ENCODE measurements around the gene CDH20.

The CDH20 gene

DNA sequence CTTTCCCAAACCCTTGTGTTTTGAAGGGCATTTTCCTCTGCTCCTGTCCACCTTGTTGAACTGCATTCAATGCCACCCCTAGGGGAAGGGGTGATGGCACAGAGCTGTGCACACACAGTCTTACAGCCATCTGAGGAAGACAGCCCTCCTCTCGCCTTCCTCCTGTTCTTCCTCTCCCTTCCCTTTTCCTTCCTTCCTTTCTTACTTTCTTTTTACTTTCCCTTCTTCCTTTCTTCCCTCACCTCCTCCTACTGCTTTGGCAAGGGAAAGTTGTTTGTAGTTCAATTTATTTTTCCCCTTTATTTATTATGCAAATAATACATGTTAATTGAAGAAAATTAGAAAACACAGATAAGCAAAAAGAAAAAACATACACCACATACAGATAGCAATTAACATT, 99.4 kb downstream of the CDH20 start:
- DNase-seq, result no peak

DNA sequence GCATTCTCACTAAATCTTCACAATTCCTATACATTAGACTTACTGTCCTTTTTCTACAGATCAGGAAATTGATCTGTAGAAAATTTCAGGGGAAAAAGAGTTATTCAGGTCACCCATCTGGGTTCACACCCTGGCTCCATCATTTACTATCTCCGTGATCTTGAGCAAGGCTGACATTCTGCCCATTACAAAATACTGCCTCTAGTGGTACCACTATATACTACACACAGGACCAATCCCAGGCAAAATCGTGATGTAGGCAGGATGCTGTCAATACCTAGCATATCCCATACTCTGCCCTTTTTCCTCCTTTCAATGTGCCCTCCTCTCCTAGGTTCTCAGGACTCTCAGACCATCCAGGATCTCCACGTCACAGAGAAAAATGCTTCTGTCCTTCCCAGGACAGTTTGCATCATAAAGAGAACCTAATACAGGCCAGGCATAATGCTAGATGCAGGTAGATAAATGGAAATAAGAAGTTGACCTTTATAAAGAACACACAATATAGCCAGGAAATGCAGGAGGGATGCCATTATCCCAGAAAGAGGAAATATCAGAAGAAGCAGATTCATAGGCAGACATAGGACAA, 101.9 kb downstream of the CDH20 start:
- DNase-seq, result no peak

DNA sequence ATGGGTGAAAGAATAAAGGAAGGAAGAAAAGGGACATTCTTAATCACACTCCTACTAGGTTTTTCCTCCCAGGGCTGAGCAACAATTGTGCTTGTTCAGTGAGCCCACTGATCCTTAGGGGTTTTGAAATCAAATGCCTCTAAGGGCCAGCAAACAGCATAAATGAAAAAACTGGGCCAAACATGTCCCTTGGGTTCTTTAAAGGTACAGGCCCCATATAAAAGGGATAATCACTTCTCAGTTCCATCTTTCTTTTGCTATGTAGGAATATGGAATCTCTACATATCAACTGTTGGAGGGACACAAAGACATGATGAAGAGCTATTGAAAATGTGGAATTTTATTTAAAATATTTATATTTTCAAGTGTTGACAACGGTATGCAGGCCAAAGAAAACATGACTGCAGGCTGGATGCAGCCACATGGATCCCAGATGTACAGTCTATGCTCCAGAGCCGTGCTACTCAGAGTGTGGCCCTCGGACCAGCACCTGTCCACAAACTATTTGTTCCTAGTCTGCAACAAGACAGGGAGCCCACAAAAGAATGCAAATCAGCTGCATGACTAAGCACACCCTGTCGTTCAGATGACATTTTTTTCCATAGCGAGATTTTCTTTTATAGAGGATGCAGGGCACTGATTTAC, 110.0 kb downstream of the CDH20 start:
- DNase-seq, result no peak

DNA sequence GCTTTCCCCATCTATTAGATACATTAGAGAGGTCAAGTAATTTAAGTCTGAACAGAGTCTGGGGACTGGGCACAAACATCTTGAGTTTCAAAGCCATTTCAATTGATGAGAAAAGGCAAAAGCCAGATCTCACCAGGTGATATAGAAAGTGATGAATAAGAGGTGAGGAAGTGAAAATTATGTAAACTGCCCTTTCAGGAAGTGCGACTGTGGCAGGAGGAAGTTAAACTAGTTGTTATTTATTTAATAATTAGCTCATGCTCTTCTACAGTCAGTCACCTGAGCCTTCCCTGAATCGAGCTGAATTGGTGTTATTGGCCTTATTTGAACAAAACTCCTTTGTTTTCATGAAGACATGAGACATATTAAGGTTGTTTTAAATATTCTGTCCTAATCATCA, 115.1 kb downstream of the CDH20 start:
- no peak for DNase-seq

DNA sequence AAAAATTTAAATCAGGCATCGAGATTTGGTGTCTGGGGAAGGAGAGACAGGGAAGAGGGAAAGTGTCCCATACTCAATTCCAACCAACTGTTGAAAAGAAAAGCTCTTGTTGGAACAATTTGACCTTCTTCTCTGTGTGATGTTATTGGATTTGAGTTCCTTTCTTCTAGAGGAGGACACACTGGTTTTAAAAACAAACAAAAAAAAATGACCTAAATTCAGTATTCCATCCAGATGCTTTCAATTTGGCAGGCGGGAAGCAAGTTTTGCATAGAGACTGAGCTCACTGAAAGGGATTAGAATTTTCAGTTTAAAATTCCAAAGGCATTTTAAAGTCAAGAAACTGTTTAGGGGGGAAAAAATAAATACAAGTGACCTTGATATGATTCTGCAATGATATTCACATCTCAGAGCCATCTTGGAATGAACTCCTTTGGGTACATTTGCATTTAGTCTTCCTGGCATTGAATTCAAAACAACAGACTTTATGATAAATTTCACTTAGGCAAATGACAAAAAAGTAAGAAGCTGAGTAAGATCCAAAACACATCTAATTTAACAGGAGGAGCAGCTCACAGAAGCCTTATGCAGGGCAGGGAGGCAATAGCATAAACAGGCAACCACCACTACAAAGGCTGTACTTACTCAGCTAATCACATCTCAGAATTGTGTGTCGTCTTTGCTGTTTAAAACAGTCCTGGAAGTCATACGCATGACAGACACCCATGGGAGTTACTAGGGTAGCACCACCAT, 126.8 kb downstream of the CDH20 start:
- no peak for DNase-seq

DNA sequence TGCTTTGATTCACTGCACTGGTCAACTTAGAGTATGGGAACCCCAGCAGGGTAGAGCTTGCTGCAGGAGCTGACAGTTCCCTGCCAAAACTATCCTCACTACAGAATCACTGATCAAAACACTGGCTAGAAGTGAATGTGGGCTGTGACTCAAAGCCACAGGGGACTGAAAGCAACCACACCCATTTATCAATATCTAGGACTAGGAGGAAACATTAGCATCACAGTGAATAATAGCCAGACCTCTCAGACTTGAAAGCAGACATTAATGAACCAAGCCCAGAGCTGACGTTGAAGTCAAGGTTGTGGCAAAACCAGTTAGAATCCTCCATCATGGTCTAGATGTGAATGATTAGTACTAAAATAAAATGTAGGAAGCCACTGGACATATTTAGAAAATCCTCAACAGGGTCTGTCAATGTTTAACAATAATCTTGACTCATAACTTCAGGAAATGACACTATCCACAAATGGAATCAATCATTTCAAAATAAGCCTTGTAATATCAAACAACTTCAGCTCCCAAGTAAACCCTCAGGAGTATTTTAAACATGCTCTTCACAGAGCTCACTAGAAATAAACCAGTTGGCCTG, 131.4 kb downstream of the CDH20 start:
- DNase-seq, result no peak

DNA sequence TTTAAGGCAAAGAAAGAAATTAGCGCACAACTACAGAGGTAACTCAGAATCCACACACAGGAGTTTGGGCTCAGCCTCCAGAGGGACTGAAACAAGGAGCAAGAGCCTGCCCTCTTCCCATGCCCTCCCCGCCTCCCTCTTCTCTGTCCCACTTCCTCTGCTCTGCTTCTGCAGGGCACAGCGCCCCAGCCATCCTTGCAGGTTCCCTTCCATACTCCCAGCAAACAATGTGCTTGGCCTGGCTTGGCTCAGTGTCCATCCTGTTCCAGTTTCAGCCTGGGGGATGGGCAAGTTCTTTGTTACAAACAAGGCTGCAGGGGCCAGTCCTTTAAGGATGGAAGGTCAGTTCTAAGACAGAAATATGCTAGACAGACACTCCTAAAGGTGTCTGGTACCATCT, 133.5 kb downstream of the CDH20 start:
- no peak for DNase-seq

DNA sequence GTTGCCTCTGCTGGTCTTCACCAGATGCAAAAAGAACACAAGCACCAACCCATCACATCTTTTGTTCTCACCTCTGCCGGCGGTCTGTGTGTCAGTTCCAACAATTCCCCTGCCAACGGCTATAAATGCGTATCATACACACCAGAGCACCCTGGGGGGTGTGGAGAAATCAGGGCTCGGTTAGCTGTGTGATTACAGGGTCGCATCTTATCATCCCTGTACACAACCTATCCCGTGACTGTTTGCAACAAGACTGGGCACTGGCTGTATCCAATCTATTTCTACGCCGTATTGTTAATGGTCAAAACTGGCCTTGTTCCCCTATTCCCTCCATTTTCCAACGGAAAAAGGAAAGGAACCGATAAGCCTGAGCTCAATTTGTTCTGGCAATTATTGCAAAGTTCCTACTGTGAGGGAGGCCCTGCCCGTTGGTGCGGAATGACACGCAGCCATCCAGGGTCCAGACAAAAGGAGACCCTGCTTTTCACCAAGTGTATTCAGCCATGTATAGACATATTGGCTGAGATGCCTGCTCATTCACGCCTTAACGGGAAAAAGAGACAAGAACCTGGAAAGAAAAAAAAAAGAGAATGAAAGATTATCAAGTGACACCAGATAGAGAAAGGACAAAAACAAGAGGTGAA, 136.9 kb downstream of the CDH20 start:
- DNase-seq, result no peak

DNA sequence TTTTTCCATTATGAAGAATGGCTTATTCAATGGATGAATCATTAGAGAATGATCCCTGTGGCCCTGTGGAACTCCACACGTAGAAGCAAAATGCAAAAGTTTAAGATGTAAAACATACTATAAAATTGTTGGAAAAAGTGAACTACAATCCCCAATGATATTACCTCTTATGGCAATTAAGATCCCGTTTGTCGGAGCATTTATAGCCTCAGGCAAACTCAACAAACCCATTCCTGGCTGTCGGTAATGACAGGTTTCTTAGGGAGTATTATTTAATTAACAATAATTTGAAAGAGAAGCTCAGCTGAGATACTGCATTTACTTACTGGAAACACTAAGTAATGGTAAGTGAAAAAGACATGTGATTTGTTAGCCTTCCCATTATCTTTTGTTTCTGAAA, 138.3 kb downstream of the CDH20 start:
- DNase-seq, result no peak

DNA sequence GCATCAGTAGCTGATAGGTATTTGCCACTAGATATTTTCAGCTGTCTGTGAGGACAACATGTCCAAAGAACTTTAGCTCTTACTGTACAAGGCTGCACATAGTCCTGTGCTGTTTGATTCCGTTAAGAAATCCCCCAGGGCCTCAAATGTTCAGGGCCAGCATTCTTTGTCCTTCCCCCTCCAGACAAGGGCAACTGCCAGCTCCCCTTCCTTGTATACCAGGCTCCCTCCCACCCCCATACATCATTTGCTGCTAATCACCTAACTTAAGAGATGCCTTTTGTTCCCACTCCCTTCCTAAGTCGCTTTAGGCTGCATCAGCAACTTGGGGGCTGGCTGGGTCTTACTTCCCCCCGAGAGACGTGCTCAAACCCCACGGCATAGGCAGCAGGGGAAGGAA, 138.7 kb downstream of the CDH20 start:
- no peak for DNase-seq

DNA sequence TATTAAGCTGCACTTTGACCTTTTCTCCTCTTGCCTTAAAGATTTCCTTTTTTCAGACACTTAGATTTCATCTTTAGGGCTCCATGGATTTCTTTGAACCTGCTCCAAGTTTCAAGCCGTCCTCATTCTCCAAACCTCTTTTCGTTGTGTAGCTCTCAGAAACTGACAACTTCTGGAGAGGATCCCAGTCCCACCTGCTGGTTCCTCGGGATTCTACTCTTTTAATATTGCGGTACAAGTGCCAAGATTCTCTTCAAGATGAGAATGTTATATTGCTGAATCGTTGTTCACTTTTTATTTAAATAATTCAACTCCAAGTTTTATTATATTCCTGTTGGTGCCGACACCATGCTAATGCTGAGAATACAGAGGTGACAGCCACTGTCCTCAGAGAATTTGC, 141.1 kb downstream of the CDH20 start:
- DNase-seq, result no peak

DNA sequence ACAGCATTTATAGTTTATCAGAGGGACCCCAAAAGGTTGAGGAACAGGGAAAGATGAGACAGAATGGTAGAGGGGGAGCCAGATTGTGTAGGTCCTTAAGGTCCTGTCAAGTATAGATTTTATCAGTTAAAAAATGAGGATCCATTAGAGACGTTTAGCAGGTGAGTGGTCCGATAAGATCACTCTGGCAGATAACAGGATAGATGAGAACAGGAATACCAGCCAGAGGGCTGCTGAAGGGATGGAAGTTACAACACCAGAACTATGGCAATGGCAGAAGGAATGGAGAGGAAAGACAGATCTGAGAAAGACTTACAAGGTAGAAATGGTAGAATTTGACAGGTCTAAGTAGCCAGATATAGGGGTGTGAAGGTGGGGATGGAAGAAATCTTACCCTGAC, 141.7 kb downstream of the CDH20 start:
- DNase-seq, result no peak

DNA sequence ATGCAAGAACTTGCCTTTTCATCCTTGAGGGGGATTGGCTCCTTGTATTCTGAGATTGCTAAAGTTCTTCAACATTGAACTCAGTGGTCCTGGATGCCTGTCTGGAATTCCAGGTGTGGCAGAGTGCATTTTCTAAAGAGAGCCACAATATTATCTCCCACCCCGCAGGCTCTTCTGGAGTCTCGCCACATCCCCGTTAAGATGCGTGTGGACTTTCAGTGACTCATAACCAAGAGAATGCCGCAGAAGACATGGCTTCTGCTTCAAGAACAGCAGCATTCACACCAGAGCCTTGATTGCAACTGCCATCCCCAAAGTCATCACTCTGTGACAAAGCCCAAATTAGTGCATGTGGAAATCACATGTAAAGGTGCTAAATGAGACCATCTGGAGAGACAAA, 142.7 kb downstream of the CDH20 start:
- no peak for DNase-seq

DNA sequence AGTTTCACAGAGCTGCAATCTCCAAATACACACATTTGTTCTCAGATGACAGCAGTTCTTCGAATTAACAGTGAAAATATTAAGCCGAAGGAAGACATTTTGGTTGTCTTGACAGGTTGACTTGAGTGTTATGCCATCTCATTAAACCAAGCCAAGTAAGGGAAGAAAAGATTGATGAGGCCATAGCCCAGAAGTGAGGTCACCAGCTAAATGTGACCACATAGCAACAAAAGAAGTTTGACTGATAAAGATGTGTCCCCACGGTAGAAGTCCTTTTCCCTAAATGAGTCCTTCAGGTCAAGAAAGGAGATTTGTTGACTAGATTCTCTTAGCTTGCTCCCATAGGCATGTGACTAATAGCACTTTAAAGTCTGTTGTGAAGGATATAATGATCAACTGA, 156.1 kb downstream of the CDH20 start:
- DNase-seq, result no peak

DNA sequence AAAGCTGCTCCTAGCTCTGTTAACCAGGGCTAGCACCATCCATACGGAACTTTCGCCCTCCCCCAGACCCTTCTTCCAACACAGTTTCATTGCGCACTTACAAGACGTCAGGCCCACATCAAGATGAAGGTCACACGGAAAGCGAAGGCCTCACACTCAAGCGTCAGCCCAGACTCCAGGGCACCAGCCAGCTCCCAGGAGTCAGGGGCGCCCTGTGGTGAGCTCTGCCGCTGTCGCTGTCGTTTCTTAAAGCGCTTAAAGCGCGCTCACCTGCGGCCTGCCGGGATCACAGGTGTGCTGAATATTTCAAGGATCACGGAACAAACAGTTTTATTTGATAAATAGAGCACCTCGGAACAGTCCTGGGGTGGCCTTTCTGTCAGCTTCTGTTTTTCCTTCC, 163.1 kb downstream of the CDH20 start:
- DNase-seq, result no peak

DNA sequence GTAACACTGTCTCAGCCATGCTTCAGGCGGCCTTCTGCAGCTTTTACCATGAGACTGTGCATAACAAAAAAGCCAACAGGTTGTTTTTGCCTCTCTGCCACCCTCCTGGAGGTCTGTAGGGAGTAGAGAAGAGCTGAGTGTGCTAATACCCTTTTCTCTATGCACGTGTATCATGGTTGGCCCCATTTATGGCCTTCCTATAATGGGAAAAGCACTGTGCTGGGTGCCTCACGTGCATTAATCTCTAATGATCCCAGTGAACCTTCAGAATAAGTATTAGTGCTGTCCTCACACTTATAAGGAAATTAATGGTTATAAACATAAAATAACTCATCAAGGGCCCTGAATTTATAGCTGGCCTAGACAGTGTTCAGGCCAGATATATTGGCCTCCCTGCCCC, 164.2 kb downstream of the CDH20 start:
- no peak for DNase-seq

DNA sequence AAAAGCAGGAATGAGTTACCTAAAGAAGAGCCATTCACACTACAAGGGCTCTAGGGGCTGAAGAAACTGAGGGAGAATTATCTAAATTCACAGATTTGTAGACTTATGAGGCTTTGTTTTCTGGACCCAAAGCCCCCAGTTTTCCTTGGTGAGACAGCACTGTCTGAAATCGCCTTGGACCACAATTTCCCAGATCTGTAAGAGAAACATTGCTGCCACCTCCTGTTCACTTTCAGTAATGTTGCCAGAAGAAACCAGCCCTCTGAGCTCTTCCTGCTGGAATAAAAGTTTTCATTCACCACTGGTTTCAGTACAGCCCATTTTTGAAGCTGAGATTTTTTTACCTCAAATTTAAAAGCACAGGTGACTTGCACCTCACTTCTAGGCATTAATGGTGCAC, 169.2 kb downstream of the CDH20 start:
- no peak for DNase-seq

DNA sequence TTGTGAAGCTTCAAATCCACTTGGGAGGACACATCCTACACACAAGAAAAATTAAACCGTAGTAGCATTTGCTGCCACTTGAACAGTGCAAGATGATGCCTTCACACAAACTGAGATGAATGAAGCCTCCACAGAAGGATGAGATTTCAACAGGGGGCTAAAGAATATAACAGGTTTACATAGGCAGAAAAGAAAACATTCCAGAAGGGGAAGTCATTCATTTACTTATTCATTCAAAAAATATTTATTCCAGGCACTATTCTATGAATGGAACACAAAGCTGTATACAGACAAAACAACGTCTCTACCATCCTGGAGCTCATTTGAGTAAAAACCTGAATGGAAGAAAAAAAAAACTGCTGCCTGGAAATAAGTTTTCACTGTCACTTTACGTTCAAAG, 170.5 kb downstream of the CDH20 start:
- no peak for DNase-seq

DNA sequence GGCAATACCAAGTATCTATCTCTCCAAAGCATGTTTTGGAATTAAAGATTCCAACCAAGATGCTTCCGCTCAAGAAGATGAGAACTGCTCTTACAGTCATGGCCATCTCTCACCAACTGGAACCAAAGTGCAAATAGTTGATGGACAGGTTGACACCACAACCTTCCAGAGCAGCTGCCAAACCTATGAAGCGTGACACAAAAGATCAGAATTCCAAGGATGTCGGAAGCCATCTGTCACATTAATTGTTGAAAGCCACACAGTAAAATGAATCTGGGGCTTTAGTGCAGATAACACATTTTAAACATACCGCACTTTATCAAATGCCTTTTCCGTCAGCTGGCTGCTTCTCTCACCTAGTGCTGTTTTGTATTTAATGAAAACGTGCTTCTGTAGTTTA, 195.7 kb downstream of the CDH20 start:
- DNase-seq, result no peak

DNA sequence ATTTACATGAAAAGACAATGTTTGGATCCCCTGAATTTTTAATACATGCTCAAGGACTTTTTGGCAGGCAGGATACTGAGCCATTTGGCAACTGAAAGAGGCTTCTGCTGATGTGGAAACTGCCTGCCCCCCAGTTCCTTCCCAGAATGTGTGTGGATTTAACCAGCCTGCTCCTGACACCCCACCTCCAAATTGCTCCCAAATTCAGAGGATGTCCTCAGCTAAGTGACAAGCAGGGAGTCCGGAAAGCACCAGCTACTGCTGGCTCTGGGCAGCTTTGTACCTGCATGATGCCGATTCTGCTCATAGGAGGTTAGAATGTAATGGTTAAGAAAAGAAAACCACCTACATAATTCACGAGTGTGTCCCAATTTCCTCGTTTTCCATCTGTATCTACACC, 197.5 kb downstream of the CDH20 start:
- no peak for DNase-seq

DNA sequence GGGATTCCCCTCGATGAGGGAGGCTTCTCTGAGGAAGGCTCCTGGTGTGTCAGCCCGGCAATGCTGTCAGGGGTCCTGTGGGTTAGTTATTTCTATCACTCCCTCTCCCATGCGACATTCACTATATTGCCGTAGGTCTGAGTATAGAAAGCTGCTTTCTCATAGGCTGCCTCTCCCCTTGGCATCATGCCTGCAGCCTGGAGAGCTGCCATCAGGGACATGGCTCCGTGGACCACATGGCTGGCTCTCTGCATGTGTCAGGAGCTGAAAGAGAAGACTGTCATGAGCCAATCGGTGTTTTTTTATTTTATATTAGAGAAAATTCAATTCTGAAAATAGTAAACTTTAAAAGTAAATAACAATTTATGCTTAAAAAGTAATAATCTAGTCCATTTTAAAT, 198.0 kb downstream of the CDH20 start:
- DNase-seq, result no peak

DNA sequence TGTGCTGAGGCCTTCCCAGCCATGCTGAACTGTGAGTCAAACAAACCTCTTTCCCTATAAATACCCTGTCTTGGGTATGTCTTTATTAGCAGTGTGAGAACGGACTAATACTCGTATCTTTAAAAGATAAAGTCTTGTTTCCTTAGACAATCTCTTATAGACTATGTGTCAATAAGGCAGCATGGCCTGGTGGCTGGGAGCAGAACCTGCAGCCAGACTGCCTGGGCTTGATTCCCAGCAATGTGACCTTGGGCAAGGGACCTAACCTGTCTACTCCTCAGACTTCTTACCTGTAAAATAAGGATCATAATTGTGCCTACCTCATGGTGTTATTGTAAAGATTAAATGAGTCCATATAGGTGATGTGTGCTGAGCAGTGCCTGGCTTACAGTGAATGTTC, 198.7 kb downstream of the CDH20 start:
- no peak for DNase-seq

DNA sequence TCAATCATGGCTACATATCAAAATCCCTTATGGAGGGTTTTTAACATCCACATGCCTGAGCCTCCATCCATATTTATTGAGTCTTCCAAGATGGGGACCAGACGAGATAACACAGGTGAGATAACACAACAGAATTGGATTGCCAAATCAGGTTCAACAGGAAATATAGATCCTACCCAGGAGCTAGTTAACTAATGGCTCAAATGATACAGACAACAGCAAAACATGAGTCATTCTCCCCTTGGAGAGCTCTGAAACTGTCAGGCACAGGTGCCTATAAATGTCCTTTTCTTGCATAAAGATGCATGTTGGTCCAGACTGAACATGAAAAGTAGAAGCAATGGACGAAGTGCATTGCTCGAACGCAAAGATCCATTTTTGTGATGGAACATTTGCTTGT, 202.2 kb downstream of the CDH20 start:
- no peak for DNase-seq

DNA sequence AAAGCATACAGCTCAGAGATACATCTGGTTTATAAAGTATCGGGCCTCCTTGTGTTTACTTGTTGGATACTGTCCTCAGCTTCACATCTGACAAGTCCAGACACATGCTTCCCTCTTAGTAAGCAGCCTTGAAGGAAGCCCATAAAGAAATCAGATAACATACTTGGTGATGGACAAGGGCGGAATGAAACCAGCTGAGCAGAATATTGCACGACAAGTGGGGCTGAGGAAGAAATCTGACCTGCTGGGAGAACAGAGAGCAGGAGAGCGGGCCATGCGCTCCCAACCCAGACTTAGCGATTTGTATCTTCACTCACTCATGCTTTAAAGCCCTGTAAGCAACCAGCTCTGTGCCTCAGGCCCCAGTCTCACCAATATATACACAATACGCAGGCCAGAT, 208.4 kb downstream of the CDH20 start:
- no peak for DNase-seq

All from NCI-H2029 (cell line).